ENCODE data around the gene ZNF792. TPM values are rescaled to one million over a fixed set of nuclear protein-coding genes. Genes with fewer than 3 reads are reported as not detected.

Gene ZNF792
- total and polyA plus RNA-seq, 7 experiments from 2014 or later: 11.0 to 33.9 (median 18.3) TPM

GRCh38 chr19:34990578-34991192 is 26.7 kb upstream of the ZNF792 start:
- H3K4me1 Mint-ChIP-seq: peaks cover 11 to 62% (median 23%) of the 10 kb centered on the region in 7 donors
- H3K27me3 Mint-ChIP-seq: no peaks in the 10 kb centered on the region
- peaks cover 0 to 3% (median 0%) of the 10 kb centered on the region in 5 donors for H3K36me3 Mint-ChIP-seq
- Histone ChIP-seq H3K36me3 (ENCODE audit: control insufficient read depth in 2 of 3, insufficient read depth in 3 of 3, low read length in 3 of 3) (no peaks in the 10 kb centered on the region), H3K27ac (ENCODE audit: low read depth, low read length) (no peak overlapping the region), H3K9me3 (ENCODE audit: control insufficient read depth in 2 of 3, low read length in 3 of 3) (no peaks in the 10 kb centered on the region), H3K27me3 (ENCODE audit: control insufficient read depth in 2 of 2, insufficient read depth in 2 of 2, low read length in 2 of 2) (no peaks in the 10 kb centered on the region), H3K4me1 (ENCODE audit: control insufficient read depth in 2 of 2, insufficient read depth in 2 of 2, low read length in 2 of 2) (peaks cover 5 to 11% of the 10 kb centered on the region in 2 donors), H3K4me3 (ENCODE audit: low read length) (no peak overlapping the region)
- H3K27ac Mint-ChIP-seq: peak overlapping the region in 4 of 9 donors; percentile 3 to 48 (median 22)
- intact Hi-C loops (cut with micrococcal nuclease): no loop called here
- CTCF ChIA-PET: no interaction called here
- H3K4me3 Mint-ChIP-seq: peak overlapping the region in 1 of 10 donors; percentile 24
- ATAC-seq (no peak), DNase-seq (peak in 1 of 9 donors; percentile 47)
- POLR2A ChIA-PET: interaction anchor here (0.7 to 3.6 kb wide), 6 partner anchors 10 to 554 kb away, joined by 3 to 16 read pairs (median 4); partner anchors contain the start of gene GRAMD1A
- no peaks in the 10 kb centered on the region for H3K9me3 Mint-ChIP-seq

GRCh38 chr19:34989298-34989697 is 25.3 kb upstream of the ZNF792 start:
- H3K9me3 Mint-ChIP-seq: peaks cover 0 to under 1% (median 0%) of the 10 kb centered on the region in 11 donors
- H3K27me3 Mint-ChIP-seq: no peaks in the 10 kb centered on the region
- DNase-seq: no peak
- peaks cover 19 to 67% (median 26%) of the 10 kb centered on the region in 7 donors for H3K4me1 Mint-ChIP-seq
- ATAC-seq: no peak
- Histone ChIP-seq H3K27me3 (ENCODE audit: control insufficient read depth in 2 of 2, insufficient read depth in 2 of 2, low read length in 2 of 2) (no peaks in the 10 kb centered on the region), H3K9me3 (ENCODE audit: control insufficient read depth in 2 of 3, low read length in 3 of 3) (no peaks in the 10 kb centered on the region), H3K27ac (ENCODE audit: low read depth, low read length) (no peak overlapping the region), H3K4me1 (ENCODE audit: control insufficient read depth in 2 of 2, insufficient read depth in 2 of 2, low read length in 2 of 2) (peaks cover 11 to 12% of the 10 kb centered on the region in 2 donors), H3K4me3 (ENCODE audit: low read length) (no peak overlapping the region), H3K36me3 (ENCODE audit: control insufficient read depth in 2 of 3, insufficient read depth in 3 of 3, low read length in 3 of 3) (no peaks in the 10 kb centered on the region)
- H3K27ac Mint-ChIP-seq: no peak overlapping the region
- ChIA-PET CTCF (no interaction called here), POLR2A (interaction anchor here (0.8 to 3.6 kb wide), 5 partner anchors 12 to 31 kb away, joined by 3 to 16 read pairs (median 8); partner anchors contain the start of gene GRAMD1A)
- no peak overlapping the region for H3K4me3 Mint-ChIP-seq
- intact Hi-C loops (cut with micrococcal nuclease): no loop called here
- peaks cover 0 to 3% (median 0%) of the 10 kb centered on the region in 5 donors for H3K36me3 Mint-ChIP-seq

- H3K27ac ChIP-seq (ENCODE audit: low read depth, low read length): no peak overlapping the region
- no peak overlapping the region for H3K27ac Mint-ChIP-seq
- no peak overlapping the region for H3K4me3 ChIP-seq (ENCODE audit: low read length)
- no peaks in the 10 kb centered on the region for H3K27me3 ChIP-seq (ENCODE audit: control insufficient read depth in 2 of 2, insufficient read depth in 2 of 2, low read length in 2 of 2)
- no peak for ATAC-seq
- H3K4me1 Mint-ChIP-seq: peaks cover 19 to 69% (median 28%) of the 10 kb centered on the region in 7 donors
- ChIA-PET POLR2A (interaction anchor here (1.2 to 3.2 kb wide), 3 partner anchors 7 to 26 kb away, joined by 4 to 25 read pairs (median 7); no protein-coding TSS in a partner anchor), CTCF (interaction anchor here (0.8 kb wide), 1 partner anchor 9 kb away, joined by 3 read pairs; no protein-coding TSS in a partner anchor)
- H3K4me1 ChIP-seq (ENCODE audit: control insufficient read depth in 2 of 2, insufficient read depth in 2 of 2, low read length in 2 of 2): peaks cover 7 to 12% of the 10 kb centered on the region in 2 donors
- H3K36me3 ChIP-seq (ENCODE audit: control insufficient read depth in 2 of 3, insufficient read depth in 3 of 3, low read length in 3 of 3): no peaks in the 10 kb centered on the region
- H3K9me3 ChIP-seq (ENCODE audit: control insufficient read depth in 2 of 3, low read length in 3 of 3): no peaks in the 10 kb centered on the region
- H3K9me3 Mint-ChIP-seq: peaks cover 0 to 2% (median 0%) of the 10 kb centered on the region in 11 donors
- H3K36me3 Mint-ChIP-seq: peaks cover 0 to 3% (median 0%) of the 10 kb centered on the region in 5 donors
- intact Hi-C loops (cut with micrococcal nuclease): no loop called here
- DNase-seq: no peak
- no peak overlapping the region for H3K4me3 Mint-ChIP-seq
- no peaks in the 10 kb centered on the region for H3K27me3 Mint-ChIP-seq
Observed at GRCh38 chr19:34988119-34988518, 24.1 kb upstream of the ZNF792 start.

- ChIA-PET POLR2A (interaction anchor here (0.6 to 3.2 kb wide), 11 partner anchors 10 to 221 kb away, joined by 3 to 38 read pairs (median 4); partner anchors contain the start of gene GRAMD1A), CTCF (interaction anchor here (0.7 to 1.9 kb wide), 7 partner anchors 10 to 29 kb away, joined by 3 to 10 read pairs (median 4); no protein-coding TSS in a partner anchor)
- Mint-ChIP-seq H3K27me3 (no peaks in the 10 kb centered on the region), H3K27ac (peak overlapping the region; percentile 45 to 92 (median 89)), H3K4me1 (peaks cover 14 to 48% (median 21%) of the 10 kb centered on the region in 7 donors), H3K36me3 (peaks cover 0 to under 1% (median 0%) of the 10 kb centered on the region in 5 donors), H3K4me3 (peak overlapping the region; percentile 13 to 82 (median 70)), H3K9me3 (peaks cover 0 to 2% (median 0%) of the 10 kb centered on the region in 11 donors)
- Histone ChIP-seq H3K4me3 (ENCODE audit: low read length) (no peak overlapping the region), H3K36me3 (ENCODE audit: control insufficient read depth in 2 of 3, insufficient read depth in 3 of 3, low read length in 3 of 3) (no peaks in the 10 kb centered on the region), H3K4me1 (ENCODE audit: control insufficient read depth in 2 of 2, insufficient read depth in 2 of 2, low read length in 2 of 2) (peaks cover 7 to 12% of the 10 kb centered on the region in 2 donors), H3K9me3 (ENCODE audit: control insufficient read depth in 2 of 3, low read length in 3 of 3) (no peaks in the 10 kb centered on the region), H3K27ac (ENCODE audit: low read depth, low read length) (peak overlapping the region; percentile 29), H3K27me3 (ENCODE audit: control insufficient read depth in 2 of 2, insufficient read depth in 2 of 2, low read length in 2 of 2) (no peaks in the 10 kb centered on the region)
- intact Hi-C loops (cut with micrococcal nuclease): loop anchor here in 1 of 2 donors (1.0 kb wide), 2 partner anchors 12 kb away; no protein-coding TSS in a partner anchor
- DNase-seq: peak in 3 of 9 donors; percentile 28 to 38 (median 29)
- ATAC-seq: peak; percentile 44
Observed at GRCh38 chr19:34985249-34986022, 21.4 kb upstream of the ZNF792 start.

- ChIA-PET CTCF (interaction anchor here (1.1 to 1.4 kb wide), 3 partner anchors 17 to 30 kb away, joined by 3 to 4 read pairs (median 3); no protein-coding TSS in a partner anchor), POLR2A (interaction anchor here (0.7 to 2.8 kb wide), 7 partner anchors 9 to 46 kb away, joined by 4 to 38 read pairs (median 4); partner anchors contain the start of gene GRAMD1A)
- H3K36me3 Mint-ChIP-seq: no peaks in the 10 kb centered on the region
- intact Hi-C loops (cut with micrococcal nuclease): no loop called here
- ATAC-seq (no peak), DNase-seq (no peak)
- Histone ChIP-seq H3K9me3 (ENCODE audit: control insufficient read depth in 2 of 3, low read length in 3 of 3) (no peaks in the 10 kb centered on the region), H3K27me3 (ENCODE audit: control insufficient read depth in 2 of 2, insufficient read depth in 2 of 2, low read length in 2 of 2) (no peaks in the 10 kb centered on the region), H3K4me3 (ENCODE audit: low read length) (no peak overlapping the region), H3K4me1 (ENCODE audit: control insufficient read depth in 2 of 2, insufficient read depth in 2 of 2, low read length in 2 of 2) (peaks cover 7 to 12% of the 10 kb centered on the region in 2 donors), H3K36me3 (ENCODE audit: control insufficient read depth in 2 of 3, insufficient read depth in 3 of 3, low read length in 3 of 3) (no peaks in the 10 kb centered on the region), H3K27ac (ENCODE audit: low read depth, low read length) (no peak overlapping the region)
- H3K27ac Mint-ChIP-seq: no peak overlapping the region
- H3K4me3 Mint-ChIP-seq: no peak overlapping the region
- peaks cover 12 to 41% (median 16%) of the 10 kb centered on the region in 7 donors for H3K4me1 Mint-ChIP-seq
- peaks cover 0 to 2% (median 0%) of the 10 kb centered on the region in 11 donors for H3K9me3 Mint-ChIP-seq
- H3K27me3 Mint-ChIP-seq: no peaks in the 10 kb centered on the region
Observed at GRCh38 chr19:34984287-34984686, 20.3 kb upstream of the ZNF792 start.

- Histone ChIP-seq H3K27ac (ENCODE audit: low read depth, low read length) (no peak overlapping the region), H3K4me3 (ENCODE audit: low read length) (no peak overlapping the region), H3K36me3 (ENCODE audit: control insufficient read depth in 2 of 3, insufficient read depth in 3 of 3, low read length in 3 of 3) (no peaks in the 10 kb centered on the region), H3K9me3 (ENCODE audit: control insufficient read depth in 2 of 3, low read length in 3 of 3) (no peaks in the 10 kb centered on the region), H3K27me3 (ENCODE audit: control insufficient read depth in 2 of 2, insufficient read depth in 2 of 2, low read length in 2 of 2) (no peaks in the 10 kb centered on the region), H3K4me1 (ENCODE audit: control insufficient read depth in 2 of 2, insufficient read depth in 2 of 2, low read length in 2 of 2) (peaks cover 7 to 12% of the 10 kb centered on the region in 2 donors)
- H3K4me1 Mint-ChIP-seq: peaks cover 12 to 41% (median 16%) of the 10 kb centered on the region in 7 donors
- DNase-seq (no peak), ATAC-seq (no peak)
- POLR2A ChIA-PET: interaction anchor here (1.0 to 2.2 kb wide), 6 partner anchors 8 to 38 kb away, joined by 4 to 7 read pairs (median 4); no protein-coding TSS in a partner anchor
- H3K36me3 Mint-ChIP-seq: no peaks in the 10 kb centered on the region
- intact Hi-C loops (cut with micrococcal nuclease): no loop called here
- no peak overlapping the region for H3K4me3 Mint-ChIP-seq
- H3K27me3 Mint-ChIP-seq: no peaks in the 10 kb centered on the region
- CTCF ChIA-PET: interaction anchor here (1.4 kb wide), 1 partner anchor 30 kb away, joined by 4 read pairs; no protein-coding TSS in a partner anchor
- H3K27ac Mint-ChIP-seq: peak overlapping the region in 1 of 9 donors; percentile 12
- H3K9me3 Mint-ChIP-seq: peaks cover 0 to 3% (median 0%) of the 10 kb centered on the region in 11 donors
Observed at GRCh38 chr19:34983786-34984185, 19.8 kb upstream of the ZNF792 start.

Data from naive thymus-derived CD4-positive, alpha-beta T cell (primary cell).